ENCODE data around the gene SLC26A1.

SLC26A1 gene

DNA sequence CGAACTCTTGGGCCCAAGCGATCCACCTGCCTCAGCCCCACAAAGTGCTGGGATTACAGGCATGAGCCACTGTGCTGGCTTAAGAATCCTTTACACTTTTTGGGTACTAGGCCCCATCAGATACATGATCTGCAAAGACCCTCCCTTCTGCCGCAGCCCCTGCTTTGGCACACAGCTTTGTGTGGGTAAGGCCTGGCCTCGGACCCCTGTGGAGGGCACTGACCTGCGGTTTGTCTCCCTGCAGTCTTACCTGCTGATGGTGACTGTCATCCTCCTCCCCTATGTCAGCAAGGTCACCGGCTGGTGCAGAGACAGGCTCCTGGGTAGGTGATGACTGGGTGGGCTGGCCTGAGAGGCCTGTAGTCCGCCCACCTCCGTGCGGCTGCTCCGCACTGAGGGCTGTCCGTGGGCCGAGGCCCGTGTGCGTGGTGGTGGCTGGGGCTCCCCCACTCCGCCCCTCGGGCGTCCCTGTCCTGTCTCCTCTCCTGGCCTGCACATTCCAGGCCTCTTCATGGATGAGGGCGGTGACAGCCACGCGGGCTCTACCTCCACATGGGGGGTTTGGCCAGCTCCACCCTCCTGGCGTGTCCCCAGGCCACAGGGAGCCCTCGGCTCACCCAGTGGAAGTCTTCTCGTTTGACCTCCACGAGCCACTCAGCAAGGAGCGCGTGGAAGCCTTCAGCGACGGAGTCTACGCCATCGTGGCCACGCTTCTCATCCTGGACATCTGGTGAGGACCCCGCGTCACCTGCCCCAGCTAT is 37.9 kb downstream of the SLC26A1 start:
- no peak for DNase-seq
- TF ChIP-seq, protein P1, sequence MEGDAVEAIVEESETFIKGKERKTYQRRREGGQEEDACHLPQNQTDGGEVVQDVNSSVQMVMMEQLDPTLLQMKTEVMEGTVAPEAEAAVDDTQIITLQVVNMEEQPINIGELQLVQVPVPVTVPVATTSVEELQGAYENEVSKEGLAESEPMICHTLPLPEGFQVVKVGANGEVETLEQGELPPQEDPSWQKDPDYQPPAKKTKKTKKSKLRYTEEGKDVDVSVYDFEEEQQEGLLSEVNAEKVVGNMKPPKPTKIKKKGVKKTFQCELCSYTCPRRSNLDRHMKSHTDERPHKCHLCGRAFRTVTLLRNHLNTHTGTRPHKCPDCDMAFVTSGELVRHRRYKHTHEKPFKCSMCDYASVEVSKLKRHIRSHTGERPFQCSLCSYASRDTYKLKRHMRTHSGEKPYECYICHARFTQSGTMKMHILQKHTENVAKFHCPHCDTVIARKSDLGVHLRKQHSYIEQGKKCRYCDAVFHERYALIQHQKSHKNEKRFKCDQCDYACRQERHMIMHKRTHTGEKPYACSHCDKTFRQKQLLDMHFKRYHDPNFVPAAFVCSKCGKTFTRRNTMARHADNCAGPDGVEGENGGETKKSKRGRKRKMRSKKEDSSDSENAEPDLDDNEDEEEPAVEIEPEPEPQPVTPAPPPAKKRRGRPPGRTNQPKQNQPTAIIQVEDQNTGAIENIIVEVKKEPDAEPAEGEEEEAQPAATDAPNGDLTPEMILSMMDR (IDR thresholded peaks at IDR 0.05; ENCODE audit: low read length), result no peak
- TF ChIP-seq EZH2 (optimal IDR thresholded peaks at IDR 0.05; ENCODE audit: low read depth, low read length) (no peak), EZH2phosphoT487 (IDR thresholded peaks at IDR 0.05; ENCODE audit: low read length) (no peak)
- Histone ChIP-seq H3K79me2 (ENCODE audit: low read length) (no peaks in the 10 kb centered on the region), H3K9me2 (replicated peaks; ENCODE audit: insufficient read depth, low read length) (no peaks in the 10 kb centered on the region), H3K9me3 (replicated peaks; ENCODE audit: insufficient read depth, low read length) (no peaks in the 10 kb centered on the region), H2AFZ (ENCODE audit: low read length) (no peak overlapping the region), H3K4me1 (ENCODE audit: low read length) (no peaks in the 10 kb centered on the region), H3K27me3 (replicated peaks; ENCODE audit: insufficient read depth, low read length) (no peaks in the 10 kb centered on the region), H3F3A (ENCODE audit: insufficient read depth, low read length) (no peaks in the 10 kb centered on the region), H3K9ac (ENCODE audit: low read length) (no peak overlapping the region), H3K27ac (ENCODE audit: low read length) (no peak overlapping the region), H3K36me3 (replicated peaks; ENCODE audit: insufficient read depth, low read length) (no peaks in the 10 kb centered on the region), H4K20me1 (ENCODE audit: insufficient read depth, low read length) (no peaks in the 10 kb centered on the region), H3K4me2 (ENCODE audit: low read depth, low read length) (no peak overlapping the region), H3K4me3 (ENCODE audit: low read length) (no peak overlapping the region)

DNA sequence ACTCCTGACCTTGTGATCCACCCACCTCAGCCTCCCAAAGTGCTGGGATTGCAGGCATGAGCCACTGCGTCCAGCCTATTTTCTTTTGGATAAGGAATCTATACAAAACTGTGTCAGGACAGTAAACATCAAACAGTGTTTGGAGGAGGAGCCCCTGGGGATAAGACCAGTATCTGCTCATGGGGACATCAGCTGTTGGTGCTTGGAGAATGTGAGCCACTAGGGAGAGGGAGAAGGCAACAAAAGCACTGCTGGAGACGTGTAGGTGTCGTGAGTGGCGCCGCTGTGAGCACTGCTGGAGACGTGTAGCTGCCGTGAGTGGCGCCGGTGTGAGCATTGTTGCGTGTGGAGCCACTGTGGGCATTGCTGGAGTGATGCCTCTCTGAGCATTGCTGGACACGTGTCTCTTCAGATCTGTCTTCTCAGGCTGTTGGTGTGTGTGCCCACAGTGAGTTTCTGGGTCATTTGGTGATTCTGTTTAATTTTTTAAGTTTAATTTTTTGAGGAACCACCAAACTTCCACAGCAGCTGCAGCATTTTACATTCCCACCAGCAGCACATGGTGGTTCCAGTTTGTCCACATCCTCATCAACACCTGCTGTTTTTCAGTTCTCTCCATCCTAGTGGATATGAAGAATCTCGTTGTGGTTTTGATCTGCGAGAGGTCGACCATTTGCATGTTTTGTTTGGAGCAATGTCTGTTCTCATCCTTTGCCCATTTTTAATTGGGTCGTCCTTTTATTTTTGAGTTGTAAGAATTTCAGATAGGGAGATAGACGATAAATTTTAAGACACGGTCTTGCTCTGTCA is 38.8 kb downstream of the SLC26A1 start:
- Histone ChIP-seq H3K4me1 (ENCODE audit: low read length) (no peaks in the 10 kb centered on the region), H3K9ac (ENCODE audit: low read length) (no peak overlapping the region), H4K20me1 (ENCODE audit: insufficient read depth, low read length) (no peaks in the 10 kb centered on the region), H3K9me3 (replicated peaks; ENCODE audit: insufficient read depth, low read length) (no peaks in the 10 kb centered on the region), H3K9me2 (replicated peaks; ENCODE audit: insufficient read depth, low read length) (no peaks in the 10 kb centered on the region), H3F3A (ENCODE audit: insufficient read depth, low read length) (no peaks in the 10 kb centered on the region), H2AFZ (ENCODE audit: low read length) (no peak overlapping the region), H3K79me2 (ENCODE audit: low read length) (no peaks in the 10 kb centered on the region), H3K27ac (ENCODE audit: low read length) (no peak overlapping the region), H3K36me3 (replicated peaks; ENCODE audit: insufficient read depth, low read length) (no peaks in the 10 kb centered on the region), H3K4me3 (ENCODE audit: low read length) (no peak overlapping the region), H3K27me3 (replicated peaks; ENCODE audit: insufficient read depth, low read length) (no peaks in the 10 kb centered on the region), H3K4me2 (ENCODE audit: low read depth, low read length) (no peak overlapping the region)
- TF ChIP-seq EZH2phosphoT487 (IDR thresholded peaks at IDR 0.05; ENCODE audit: low read length), result no peak
- no peak for TF ChIP-seq EZH2 (optimal IDR thresholded peaks at IDR 0.05; ENCODE audit: low read depth, low read length)
- TF ChIP-seq, protein P1 (IDR thresholded peaks at IDR 0.05; ENCODE audit: low read length), result no peak
- DNase-seq, result no peak

DNA sequence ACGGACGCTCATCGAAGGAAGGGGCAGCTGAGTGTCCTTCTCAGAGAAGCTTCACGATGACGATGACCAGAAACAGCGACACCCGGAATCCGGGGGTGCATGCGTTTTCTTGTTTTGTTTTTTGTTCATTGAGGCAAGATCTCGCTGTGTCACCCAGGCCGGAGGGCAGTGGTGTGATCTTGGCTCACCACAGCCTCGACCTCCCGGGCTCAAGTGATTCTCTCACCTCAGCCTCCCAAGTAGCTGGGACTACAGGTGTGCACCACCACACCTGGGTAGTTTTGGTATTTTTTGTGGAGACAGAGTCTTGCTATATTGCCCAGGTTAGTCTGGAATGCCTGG is 39.7 kb downstream of the SLC26A1 start:
- Histone ChIP-seq H2AFZ (ENCODE audit: low read length) (no peak overlapping the region), H3K4me2 (ENCODE audit: low read depth, low read length) (no peak overlapping the region), H3K9me2 (replicated peaks; ENCODE audit: insufficient read depth, low read length) (no peaks in the 10 kb centered on the region), H3F3A (ENCODE audit: insufficient read depth, low read length) (no peaks in the 10 kb centered on the region), H3K9ac (ENCODE audit: low read length) (no peak overlapping the region), H3K4me3 (ENCODE audit: low read length) (no peak overlapping the region), H3K36me3 (replicated peaks; ENCODE audit: insufficient read depth, low read length) (no peaks in the 10 kb centered on the region), H3K27me3 (replicated peaks; ENCODE audit: insufficient read depth, low read length) (no peaks in the 10 kb centered on the region), H3K9me3 (replicated peaks; ENCODE audit: insufficient read depth, low read length) (no peaks in the 10 kb centered on the region), H3K27ac (ENCODE audit: low read length) (no peak overlapping the region), H3K4me1 (ENCODE audit: low read length) (no peaks in the 10 kb centered on the region), H4K20me1 (ENCODE audit: insufficient read depth, low read length) (no peaks in the 10 kb centered on the region), H3K79me2 (ENCODE audit: low read length) (no peaks in the 10 kb centered on the region)
- no peak for TF ChIP-seq EZH2phosphoT487 (IDR thresholded peaks at IDR 0.05; ENCODE audit: low read length)
- TF ChIP-seq, protein P1 (IDR thresholded peaks at IDR 0.05; ENCODE audit: low read length), result no peak
- TF ChIP-seq EZH2 (optimal IDR thresholded peaks at IDR 0.05; ENCODE audit: low read depth, low read length), result no peak
- no peak for DNase-seq

Data from MM.1S (cell line).